MCF 10A (cell line): ENCODE measurements around the gene NRL. TPM values are rescaled to one million over a fixed set of nuclear protein-coding genes. Genes with fewer than 3 reads are reported as not detected.

ENCODE experiments used
- BruUV-seq: library from RNA; stranded (reverse); fragments of 400-500 nt; replicated peaks from 2 replicates; lab custom pipeline; 2021; lab: Mats Ljungman, UMichigan
- CTCF ChIA-PET: fragments of 300-600 bp; sonication (Branson Sonifier 250); formaldehyde crosslinking; extraction: SDS; loops from one replicate; lab custom pipeline; 2021; ENCODE audit warnings: antibody characterized with exemption, inconsistent platforms; lab: Yijun Ruan, JAX
- POLR2A ChIA-PET: fragments of 300-600, 350-650 bp; sonication (Branson Sonifier 250); formaldehyde crosslinking; extraction: SDS; loops from one replicate; lab custom pipeline; 2020; ENCODE audit warnings: antibody characterized with exemption, inconsistent platforms; lab: Yijun Ruan, JAX
- DNase-seq: peaks from one replicate; pipeline ENCODE4 v3.0.0-alpha.2; 2018; ENCODE audit not compliant: unreplicated experiment
- H3K27ac Mint-ChIP-seq: one replicate; pipeline ENCODE4 v1.8.0; 2022; ENCODE audit warnings: mild to moderate bottlenecking, low read depth, mixed read lengths; ENCODE audit not compliant: unreplicated experiment
- H3K27me3 Mint-ChIP-seq: one replicate; pipeline ENCODE4 v1.8.0; 2022; ENCODE audit warnings: mixed read lengths; ENCODE audit not compliant: insufficient read depth, unreplicated experiment
- H3K36me3 Mint-ChIP-seq: one replicate; pipeline ENCODE4 v1.8.0; 2022; ENCODE audit warnings: mild to moderate bottlenecking, moderate library complexity, mixed read lengths; ENCODE audit not compliant: insufficient read depth, unreplicated experiment
- H3K4me1 Mint-ChIP-seq: one replicate; pipeline ENCODE4 v1.8.0; 2022; ENCODE audit warnings: mixed read lengths; ENCODE audit not compliant: insufficient read depth, unreplicated experiment
- H3K4me3 Mint-ChIP-seq: one replicate; pipeline ENCODE4 v1.8.0; 2022; ENCODE audit warnings: mild to moderate bottlenecking, moderate library complexity, mixed read lengths; ENCODE audit not compliant: unreplicated experiment
- H3K9me3 Mint-ChIP-seq: one replicate; pipeline ENCODE4 v1.8.0; 2022; ENCODE audit warnings: mixed read lengths; ENCODE audit not compliant: unreplicated experiment
- intact Hi-C: fragments of 100-400 bp; cut with micrococcal nuclease; formaldehyde crosslinking; loops from 2 replicates; pipeline ENCODE4 v1.14.1; 2022
- total RNA-seq: library from RNA; stranded (reverse); gene quantifications from 2 replicates; pipeline ENCODE4 v1.2.3, GENCODE V29; 2022
- TF ChIP-seq, protein P1 (sequence below): fragments of 200-600 bp; IDR thresholded peaks from one replicate; pipeline ENCODE4 v1.8.0; 2022; ENCODE audit warnings: antibody characterized with exemption, mild to moderate bottlenecking; ENCODE audit not compliant: unreplicated experiment

Gene NRL
- total RNA-seq, 1 experiment from 2014 or later: 2.1 TPM

DNA sequence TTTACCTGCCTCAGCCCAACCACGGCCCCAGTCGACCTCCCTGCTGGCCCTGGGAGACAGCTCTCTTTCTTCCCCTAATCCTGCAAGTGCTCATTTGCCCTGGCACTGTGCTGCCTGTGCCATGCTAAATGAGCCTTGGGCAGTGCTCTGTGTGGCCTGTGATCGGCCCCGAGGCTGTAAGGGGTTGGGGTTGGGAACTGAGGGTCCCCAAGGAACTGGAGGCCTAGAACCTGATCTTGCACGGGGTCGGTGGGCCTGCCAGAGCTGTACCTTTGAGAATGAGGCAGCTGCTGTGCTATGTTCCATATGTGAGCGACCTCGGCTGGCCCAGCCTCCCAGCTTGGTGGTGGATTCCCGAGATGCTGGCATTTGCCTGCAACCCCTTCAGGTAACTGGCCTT is 35.3 kb upstream of the NRL start:
- ChIA-PET CTCF (interaction anchor here (0.7 to 10.3 kb wide), 4 partner anchors 10 to 1815 kb away, joined by 3 to 141 read pairs (median 3); partner anchors contain the start of gene IRF9), POLR2A (interaction anchor here (2.6 to 5.7 kb wide), 3 partner anchors 9 to 35 kb away, joined by 9 to 114 read pairs (median 30); partner anchors contain the start of genes DCAF11, EMC9, IRF9 and NRL)
- intact Hi-C loops: no loop called here
- BruUV-seq: no TSS peak
- H3K4me3 Mint-ChIP-seq: no peak overlapping the region
- no peaks in the 10 kb centered on the region for H3K4me1 Mint-ChIP-seq
- H3K9me3 Mint-ChIP-seq: no peaks in the 10 kb centered on the region
- no peak for DNase-seq
- TF ChIP-seq, protein P1, sequence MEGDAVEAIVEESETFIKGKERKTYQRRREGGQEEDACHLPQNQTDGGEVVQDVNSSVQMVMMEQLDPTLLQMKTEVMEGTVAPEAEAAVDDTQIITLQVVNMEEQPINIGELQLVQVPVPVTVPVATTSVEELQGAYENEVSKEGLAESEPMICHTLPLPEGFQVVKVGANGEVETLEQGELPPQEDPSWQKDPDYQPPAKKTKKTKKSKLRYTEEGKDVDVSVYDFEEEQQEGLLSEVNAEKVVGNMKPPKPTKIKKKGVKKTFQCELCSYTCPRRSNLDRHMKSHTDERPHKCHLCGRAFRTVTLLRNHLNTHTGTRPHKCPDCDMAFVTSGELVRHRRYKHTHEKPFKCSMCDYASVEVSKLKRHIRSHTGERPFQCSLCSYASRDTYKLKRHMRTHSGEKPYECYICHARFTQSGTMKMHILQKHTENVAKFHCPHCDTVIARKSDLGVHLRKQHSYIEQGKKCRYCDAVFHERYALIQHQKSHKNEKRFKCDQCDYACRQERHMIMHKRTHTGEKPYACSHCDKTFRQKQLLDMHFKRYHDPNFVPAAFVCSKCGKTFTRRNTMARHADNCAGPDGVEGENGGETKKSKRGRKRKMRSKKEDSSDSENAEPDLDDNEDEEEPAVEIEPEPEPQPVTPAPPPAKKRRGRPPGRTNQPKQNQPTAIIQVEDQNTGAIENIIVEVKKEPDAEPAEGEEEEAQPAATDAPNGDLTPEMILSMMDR: no peak
- no peak overlapping the region for H3K27ac Mint-ChIP-seq
- H3K27me3 Mint-ChIP-seq: no peaks in the 10 kb centered on the region
- peaks cover 60% of the 10 kb centered on the region for H3K36me3 Mint-ChIP-seq

DNA sequence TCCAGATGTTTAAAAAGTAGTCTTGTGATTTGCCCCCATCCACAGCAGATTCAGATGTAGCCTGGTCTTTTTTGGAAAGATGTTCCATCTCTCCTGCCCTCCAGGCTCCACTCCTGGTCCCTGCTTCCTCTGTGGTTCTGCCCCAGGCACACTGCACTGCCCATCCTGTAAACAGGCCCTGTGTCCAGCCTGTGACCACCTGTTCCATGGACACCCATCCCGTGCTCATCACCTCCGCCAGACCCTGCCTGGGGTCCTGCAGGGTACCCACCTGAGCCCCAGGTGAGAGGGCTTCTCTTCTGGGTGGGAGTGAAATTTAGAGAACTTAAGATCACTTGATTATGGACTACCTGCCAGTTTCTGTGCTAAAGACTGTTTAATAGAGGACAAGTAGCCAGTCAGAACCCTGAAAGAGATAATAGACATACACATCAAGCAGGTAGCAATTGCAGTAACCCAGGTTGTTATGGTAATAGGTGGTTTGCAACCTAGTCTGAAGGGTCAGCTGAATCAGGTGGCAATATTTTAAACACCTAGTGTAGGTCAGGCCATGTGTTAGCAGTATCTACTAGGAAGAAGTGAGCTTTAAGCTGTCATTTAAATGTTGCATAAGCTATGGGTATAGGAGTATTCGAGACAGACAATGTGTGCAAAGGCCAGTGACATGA is 34.7 kb upstream of the NRL start:
- TF ChIP-seq, protein P1: no peak
- Mint-ChIP-seq H3K36me3 (peaks cover 58% of the 10 kb centered on the region), H3K9me3 (no peaks in the 10 kb centered on the region), H3K4me1 (no peaks in the 10 kb centered on the region), H3K4me3 (peak overlapping the region; percentile 98), H3K27ac (no peak overlapping the region), H3K27me3 (no peaks in the 10 kb centered on the region)
- intact Hi-C loops: no loop called here
- no TSS peak for BruUV-seq
- no peak for DNase-seq
- ChIA-PET POLR2A (interaction anchor here (2.6 to 5.7 kb wide), 3 partner anchors 8 to 34 kb away, joined by 9 to 114 read pairs (median 30); partner anchors contain the start of genes DCAF11, EMC9, IRF9 and NRL), CTCF (interaction anchor here (0.9 to 10.3 kb wide), 2 partner anchors 11 to 34 kb away, joined by 3 to 141 read pairs; partner anchors contain the start of gene IRF9)

- CTCF ChIA-PET: interaction anchor here (0.6 to 10.3 kb wide), 6 partner anchors 10 to 560 kb away, joined by 3 to 141 read pairs (median 4); partner anchors contain the start of gene IRF9
- no peaks in the 10 kb centered on the region for H3K4me1 Mint-ChIP-seq
- no peaks in the 10 kb centered on the region for H3K9me3 Mint-ChIP-seq
- TF ChIP-seq, protein P1: no peak
- no peak overlapping the region for H3K27ac Mint-ChIP-seq
- no peaks in the 10 kb centered on the region for H3K27me3 Mint-ChIP-seq
- no peak for DNase-seq
- POLR2A ChIA-PET: interaction anchor here (0.7 to 5.7 kb wide), 15 partner anchors 8 to 124 kb away, joined by 3 to 114 read pairs (median 13); partner anchors contain the start of genes CHMP4A, DCAF11, IPO4 and IRF9
- H3K4me3 Mint-ChIP-seq: peak overlapping the region; percentile 98
- H3K36me3 Mint-ChIP-seq: peaks cover 48% of the 10 kb centered on the region
- BruUV-seq: TSS peak; percentile 56
- intact Hi-C loops: loop anchor here (2.0 kb wide), 4 partner anchors 13 to 133 kb away; partner anchors contain the start of genes DCAF11, IRF9, NRL and PCK2
Observed at GRCh38 chr14:24147761-24148428, 33.1 kb upstream of the NRL start.
